ENCODE measurements around the gene ARVCF.

The ARVCF gene

DNA sequence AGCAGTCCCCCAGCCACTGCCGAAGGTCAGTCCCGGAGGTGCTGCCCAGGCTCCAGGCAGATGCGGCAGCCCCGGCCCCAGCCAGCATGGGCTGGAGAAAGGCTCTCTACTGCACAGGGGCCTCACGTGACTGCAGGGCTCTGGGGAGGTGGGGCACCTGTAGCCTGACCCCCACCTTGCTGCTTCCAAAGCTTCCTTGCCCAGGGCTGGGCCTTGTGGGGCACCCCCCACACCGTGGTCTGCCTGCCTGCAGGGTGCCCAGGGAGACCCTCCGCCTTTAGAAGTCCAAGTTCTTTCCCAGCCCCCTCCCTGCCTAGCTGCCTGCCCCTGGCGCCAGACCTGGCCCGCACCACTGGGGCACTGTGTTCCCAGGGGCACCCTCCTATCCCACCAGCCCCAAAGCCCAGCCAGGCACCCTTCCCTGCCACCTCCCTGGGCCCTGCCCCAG lies 46.6 kb downstream of the ARVCF start:
- Histone ChIP-seq H3K9me3 (ENCODE audit: control insufficient read depth, insufficient read depth, low read depth, low read length) (no peaks in the 10 kb centered on the region), H3K27ac (ENCODE audit: extremely low read depth, low read depth, low read length) (no peak overlapping the region), H3K4me3 (ENCODE audit: low read depth, low read length) (no peak overlapping the region), H3K4me1 (ENCODE audit: control insufficient read depth, insufficient read depth, low read length) (no peaks in the 10 kb centered on the region), H3K36me3 (ENCODE audit: control insufficient read depth in 2 of 2, insufficient read depth in 1 of 2, low read length in 2 of 2) (peaks cover 0 to 80% of the 10 kb centered on the region in 2 experiments; a peak in 1 of 3 replicates)
- ChIA-PET POLR2A (interaction anchor here (1.0 to 5.8 kb wide), 2 partner anchors 14 to 43 kb away, joined by 4 to 26 read pairs; no protein-coding TSS in a partner anchor), CTCF (interaction anchor here (0.5 to 12.8 kb wide), 13 partner anchors 14 to 446 kb away, joined by 3 to 150 read pairs (median 3); no protein-coding TSS in a partner anchor)
- TF ChIP-seq GLIS2 (tag by site-specific recombination; IDR thresholded peaks at IDR 0.05) (peak; percentile 77), SCRT1 (tag by site-specific recombination; IDR thresholded peaks at IDR 0.05; ENCODE audit: borderline replicate concordance) (peak; percentile 66; the same call in 1 of the 2 replicates), EGR2 (tag by site-specific recombination; IDR thresholded peaks at IDR 0.05; ENCODE audit: low read depth) (no peak), GLIS1 (tag by site-specific recombination; IDR thresholded peaks at IDR 0.05) (peak; percentile 61)

- ChIA-PET POLR2A (interaction anchor here (1.0 to 5.8 kb wide), 2 partner anchors 15 to 43 kb away, joined by 4 to 26 read pairs; no protein-coding TSS in a partner anchor), CTCF (interaction anchor here (0.6 to 12.8 kb wide), 14 partner anchors 15 to 296 kb away, joined by 3 to 150 read pairs (median 4); partner anchors contain the start of gene GP1BB)
- Histone ChIP-seq H3K27ac (ENCODE audit: extremely low read depth, low read depth, low read length) (no peak overlapping the region), H3K4me1 (ENCODE audit: control insufficient read depth, insufficient read depth, low read length) (no peaks in the 10 kb centered on the region), H3K36me3 (ENCODE audit: control insufficient read depth in 2 of 2, insufficient read depth in 1 of 2, low read length in 2 of 2) (peaks cover 0 to 87% of the 10 kb centered on the region in 2 experiments; a peak in 1 of 3 replicates), H3K4me3 (ENCODE audit: low read depth, low read length) (no peak overlapping the region), H3K9me3 (ENCODE audit: control insufficient read depth, insufficient read depth, low read depth, low read length) (no peaks in the 10 kb centered on the region)
- TF ChIP-seq ZFP69B (tag by site-specific recombination; IDR thresholded peaks at IDR 0.05) (peak; percentile 78), ZNF280D (tag by site-specific recombination; IDR thresholded peaks at IDR 0.05) (no peak), ZBTB8A (tag by site-specific recombination; IDR thresholded peaks at IDR 0.05) (no peak), ZNF664 (tag by site-specific recombination; IDR thresholded peaks at IDR 0.05) (no peak), ZNF473 (tag by site-specific recombination; IDR thresholded peaks at IDR 0.05) (no peak), KLF9 (tag by site-specific recombination; IDR thresholded peaks at IDR 0.05; ENCODE audit: low read depth) (no peak), SP3 (tag by site-specific recombination; IDR thresholded peaks at IDR 0.05) (no peak)
- TF ChIP-seq, protein P1, sequence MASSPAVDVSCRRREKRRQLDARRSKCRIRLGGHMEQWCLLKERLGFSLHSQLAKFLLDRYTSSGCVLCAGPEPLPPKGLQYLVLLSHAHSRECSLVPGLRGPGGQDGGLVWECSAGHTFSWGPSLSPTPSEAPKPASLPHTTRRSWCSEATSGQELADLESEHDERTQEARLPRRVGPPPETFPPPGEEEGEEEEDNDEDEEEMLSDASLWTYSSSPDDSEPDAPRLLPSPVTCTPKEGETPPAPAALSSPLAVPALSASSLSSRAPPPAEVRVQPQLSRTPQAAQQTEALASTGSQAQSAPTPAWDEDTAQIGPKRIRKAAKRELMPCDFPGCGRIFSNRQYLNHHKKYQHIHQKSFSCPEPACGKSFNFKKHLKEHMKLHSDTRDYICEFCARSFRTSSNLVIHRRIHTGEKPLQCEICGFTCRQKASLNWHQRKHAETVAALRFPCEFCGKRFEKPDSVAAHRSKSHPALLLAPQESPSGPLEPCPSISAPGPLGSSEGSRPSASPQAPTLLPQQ (tag by site-specific recombination; IDR thresholded peaks at IDR 0.05), result 0 out of 2 replicates have a peak, but pooled peaks have one; percentile 53
- TF ChIP-seq, protein P2, sequence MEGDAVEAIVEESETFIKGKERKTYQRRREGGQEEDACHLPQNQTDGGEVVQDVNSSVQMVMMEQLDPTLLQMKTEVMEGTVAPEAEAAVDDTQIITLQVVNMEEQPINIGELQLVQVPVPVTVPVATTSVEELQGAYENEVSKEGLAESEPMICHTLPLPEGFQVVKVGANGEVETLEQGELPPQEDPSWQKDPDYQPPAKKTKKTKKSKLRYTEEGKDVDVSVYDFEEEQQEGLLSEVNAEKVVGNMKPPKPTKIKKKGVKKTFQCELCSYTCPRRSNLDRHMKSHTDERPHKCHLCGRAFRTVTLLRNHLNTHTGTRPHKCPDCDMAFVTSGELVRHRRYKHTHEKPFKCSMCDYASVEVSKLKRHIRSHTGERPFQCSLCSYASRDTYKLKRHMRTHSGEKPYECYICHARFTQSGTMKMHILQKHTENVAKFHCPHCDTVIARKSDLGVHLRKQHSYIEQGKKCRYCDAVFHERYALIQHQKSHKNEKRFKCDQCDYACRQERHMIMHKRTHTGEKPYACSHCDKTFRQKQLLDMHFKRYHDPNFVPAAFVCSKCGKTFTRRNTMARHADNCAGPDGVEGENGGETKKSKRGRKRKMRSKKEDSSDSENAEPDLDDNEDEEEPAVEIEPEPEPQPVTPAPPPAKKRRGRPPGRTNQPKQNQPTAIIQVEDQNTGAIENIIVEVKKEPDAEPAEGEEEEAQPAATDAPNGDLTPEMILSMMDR (tag by site-specific recombination; IDR thresholded peaks at IDR 0.05), result no peak
These were observed 47.3 kb downstream of the ARVCF start for GRCh38 chr22:19969141-19969928.
